HG03135 (cell line): ENCODE results near the gene AK2.
"Not testable (repeated sequence)": the region's sequence is repeated elsewhere in the genome, so short reads cannot be mapped to it uniquely, and the experiment has no call there.

Experiments used
- ATAC-seq: cut with Tn5 transposase; IDR thresholded peaks from one replicate; pipeline ENCODE4 v1.9.1; 2021; ENCODE audit warnings: mild to moderate bottlenecking, moderate library complexity; ENCODE audit not compliant: unreplicated experiment

Gene AK2

GRCh38 chr1:32978854-32979253 is 57.8 kb downstream of the AK2 start:
- no peak for ATAC-seq

GRCh38 chr1:32977546-32978087 is 59.1 kb downstream of the AK2 start:
- no peak for ATAC-seq

GRCh38 chr1:32975055-32975454 is 61.6 kb downstream of the AK2 start:
- ATAC-seq = not testable (repeated sequence)

DNA sequence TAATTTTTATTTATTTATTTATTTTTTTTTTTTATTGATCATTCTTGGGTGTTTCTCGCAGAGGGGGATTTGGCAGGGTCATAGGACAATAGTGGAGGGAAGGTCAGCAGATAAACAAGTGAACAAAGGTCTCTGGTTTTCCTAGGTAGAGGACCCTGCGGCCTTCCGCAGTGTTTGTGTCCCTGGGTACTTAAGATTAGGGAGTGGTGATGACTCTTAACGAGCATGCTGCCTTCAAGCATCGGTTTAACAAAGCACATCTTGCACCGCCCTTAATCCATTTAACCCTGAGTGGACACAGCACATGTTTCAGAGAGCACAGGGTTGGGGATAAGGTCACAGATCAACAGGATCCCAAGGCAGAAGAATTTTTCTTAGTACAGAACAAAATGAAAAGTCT is 63.2 kb downstream of the AK2 start:
- not testable (repeated sequence) for ATAC-seq

DNA sequence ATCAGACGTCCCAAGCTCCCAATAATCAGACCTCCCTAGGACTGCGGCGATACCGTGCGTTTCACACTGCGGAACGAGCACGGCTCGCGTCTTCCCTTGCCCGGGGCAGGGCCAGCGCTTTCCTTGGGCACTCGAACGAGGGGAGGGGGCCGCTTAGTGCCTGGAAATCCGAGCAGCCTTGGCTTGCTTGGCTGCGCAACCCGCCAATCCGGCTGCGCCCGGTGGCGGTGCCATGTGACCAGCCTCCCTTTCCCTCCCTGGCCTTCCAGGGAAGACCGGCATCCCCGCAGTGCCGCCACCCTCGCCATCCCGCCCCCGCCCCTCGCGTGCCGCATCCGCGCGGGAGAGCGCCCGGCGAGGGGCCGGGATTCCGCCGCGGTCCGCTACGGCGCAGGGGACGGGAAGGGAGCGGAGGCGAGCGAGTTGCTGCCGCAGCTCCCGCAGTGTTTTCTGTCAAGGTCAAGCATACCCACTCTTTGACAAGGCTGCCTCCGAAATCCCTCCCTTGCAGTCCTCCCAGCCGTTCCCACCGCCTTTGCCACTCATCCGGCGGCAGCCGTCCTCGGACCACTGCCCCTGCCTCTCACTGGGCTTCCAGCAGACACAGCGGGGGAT is 63.8 kb downstream of the AK2 start:
- no peak for ATAC-seq

DNA sequence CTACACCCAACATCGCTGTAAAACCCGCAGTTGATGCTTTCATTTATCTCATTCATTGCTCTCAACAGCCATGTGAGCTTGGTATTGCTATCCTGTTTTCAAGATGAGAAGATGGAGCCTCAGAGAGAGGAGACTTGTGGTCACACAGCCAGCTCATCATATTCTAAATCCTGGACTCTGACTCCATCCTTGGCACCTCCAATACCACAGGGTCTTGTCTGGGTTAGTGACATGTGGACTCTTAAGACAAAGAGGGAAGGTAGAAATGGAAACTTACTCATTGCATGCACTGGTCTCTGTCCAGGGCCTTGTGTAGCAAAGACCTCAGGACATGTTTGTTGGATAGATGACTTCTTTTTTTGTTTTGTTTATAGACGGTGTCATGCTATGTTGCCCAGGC is 65.1 kb downstream of the AK2 start:
- ATAC-seq = no peak

GRCh38 chr1:32971156-32971555 is 65.5 kb downstream of the AK2 start:
- no peak for ATAC-seq

GRCh38 chr1:32969566-32969965 is 67.1 kb downstream of the AK2 start:
- no peak for ATAC-seq

GRCh38 chr1:32967888-32968568 is 68.7 kb downstream of the AK2 start:
- no peak for ATAC-seq

DNA sequence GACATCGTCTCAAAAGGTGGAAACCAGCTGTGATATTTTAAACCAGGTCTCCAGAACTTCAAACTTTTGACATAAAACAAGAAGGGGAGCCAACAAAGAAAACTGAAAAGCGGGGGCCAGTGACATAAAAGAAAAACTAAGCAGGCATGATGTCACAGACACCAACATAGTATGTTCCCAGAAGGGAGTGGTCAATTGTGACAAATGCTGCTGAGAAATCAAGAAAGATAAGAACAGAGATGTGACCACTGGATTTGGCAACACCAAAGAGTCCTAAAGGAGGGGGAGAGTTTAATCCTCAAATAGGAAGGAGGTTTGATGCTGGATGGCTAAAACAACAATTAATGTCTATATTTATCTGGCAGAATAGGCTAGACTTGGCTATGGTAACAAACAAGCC is 69.8 kb downstream of the AK2 start:
- ATAC-seq = no peak

DNA sequence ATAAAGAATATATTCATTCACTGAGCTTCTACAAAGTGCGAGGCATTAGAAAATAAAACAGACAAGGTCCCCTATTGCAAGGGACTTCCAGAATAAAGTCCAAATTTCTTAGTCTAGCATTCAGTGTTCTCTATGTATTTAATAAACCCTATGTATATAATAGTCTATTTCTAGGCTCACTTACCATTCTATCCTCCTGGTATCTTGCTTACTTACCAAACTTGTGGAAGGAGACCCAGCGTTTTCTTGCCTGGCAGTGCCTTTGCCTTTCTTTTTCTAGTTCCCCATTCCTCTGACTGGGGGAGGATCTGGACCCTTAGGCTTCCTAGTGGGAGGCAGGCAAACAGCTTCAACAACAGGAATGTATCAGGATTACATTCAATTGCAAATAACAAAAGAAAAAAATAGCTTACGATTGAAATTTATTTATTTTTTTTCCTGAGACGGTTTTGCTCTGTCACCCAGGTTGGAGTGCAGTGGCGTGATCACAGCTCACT is 71.4 kb downstream of the AK2 start:
- ATAC-seq = no peak

- ATAC-seq = peak; percentile 75
Measured at GRCh38 chr1:32964461-32965250, 72.0 kb downstream of the AK2 start, which contains the start of gene RNF19B. Gene RNF19B (minus strand): TSS chr1:32964809. CDS start chr1:32964685, 124 bp downstream.

DNA sequence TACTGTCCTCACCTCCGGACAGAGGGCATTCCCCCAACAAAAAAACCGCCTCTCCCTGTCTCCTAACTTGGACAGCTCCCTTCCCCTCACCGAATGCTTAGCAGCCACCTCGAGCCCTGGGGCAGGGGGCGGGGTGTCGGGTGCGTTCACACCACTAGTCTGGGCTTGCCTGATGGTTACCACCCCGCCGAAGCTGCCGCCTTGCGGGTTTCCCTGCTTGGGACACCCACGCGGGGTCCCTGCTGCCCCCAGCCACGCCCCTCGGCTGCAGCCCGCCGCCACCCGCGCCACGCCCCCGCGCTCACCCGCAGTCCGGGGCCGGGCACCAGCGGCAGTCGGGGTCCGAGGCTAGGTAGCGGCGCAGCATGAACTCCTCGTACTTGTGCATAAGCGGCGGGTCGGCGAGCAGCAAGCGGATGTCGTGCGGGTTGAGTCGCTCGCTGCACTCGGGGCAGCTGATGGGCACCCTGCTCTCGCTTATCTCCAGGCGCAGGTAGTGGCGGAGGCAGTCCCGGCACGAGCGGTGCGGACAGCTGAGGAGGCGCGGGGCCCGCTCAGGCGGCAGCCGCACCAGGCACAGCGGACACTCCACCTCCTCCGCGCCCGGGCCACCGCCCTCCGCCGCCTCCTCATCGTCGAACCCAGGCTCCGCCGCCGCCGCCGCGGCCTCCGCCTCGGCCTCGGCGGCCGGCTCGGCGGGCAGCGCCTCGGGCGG is 72.8 kb downstream of the AK2 start:
- peak; percentile 32 for ATAC-seq

GRCh38 chr1:32962248-32962896 is 74.3 kb downstream of the AK2 start:
- peak; percentile 34 for ATAC-seq

GRCh38 chr1:32960819-32961355 is 75.8 kb downstream of the AK2 start:
- no peak for ATAC-seq

DNA sequence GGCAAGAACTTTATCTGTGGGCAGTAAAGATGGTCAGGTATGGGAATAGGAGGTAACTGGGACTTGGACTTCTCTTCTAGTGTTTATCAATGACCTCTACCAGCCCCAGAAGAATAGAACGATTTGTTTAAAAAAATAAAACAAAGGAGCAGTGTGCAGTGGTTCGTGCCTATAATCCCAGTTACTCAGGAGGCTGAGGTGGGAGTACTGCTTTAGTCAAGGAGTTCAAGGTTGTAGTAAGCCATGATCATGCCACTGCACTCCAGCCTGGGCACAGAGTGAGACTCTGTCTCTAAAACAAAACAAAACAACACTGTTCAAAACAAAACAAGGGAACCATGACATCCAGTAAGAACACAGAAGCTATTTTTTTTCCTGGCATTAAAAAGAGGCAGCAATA is 76.3 kb downstream of the AK2 start:
- no peak for ATAC-seq

DNA sequence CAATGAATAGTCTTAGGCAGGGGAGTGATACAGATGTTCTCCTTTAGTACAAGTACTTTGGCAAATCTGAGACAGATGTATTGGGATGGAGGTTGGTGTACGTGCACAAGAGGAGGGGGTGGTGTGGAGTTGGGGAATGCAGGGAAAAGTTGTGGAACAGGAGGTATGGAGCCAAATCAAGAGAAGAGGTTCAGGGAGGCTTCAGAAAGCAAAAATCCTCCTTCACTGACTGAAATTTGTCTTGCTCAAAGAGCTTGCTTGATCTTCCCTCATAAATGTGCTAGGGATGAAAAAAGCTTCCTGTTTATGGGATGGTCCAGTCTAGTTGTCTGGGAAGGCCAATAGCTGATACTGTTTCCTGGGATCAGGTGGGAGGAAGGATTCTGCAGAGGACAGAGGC is 77.9 kb downstream of the AK2 start:
- no peak for ATAC-seq
